H1 (cell line): ENCODE results near the gene IFT81. TPM values are rescaled to one million over a fixed set of nuclear protein-coding genes. Genes with fewer than 3 reads are reported as not detected.

Experiments
- ATF2 ChIP-seq: IDR thresholded peaks from 2 replicates; pipeline ENCODE4 v1.6.1; 2012; ENCODE audit warnings: low read length, inconsistent platforms
- CTCF ChIP-seq, 3 experiments: IDR thresholded peaks; 1 replicate in 2 of 3; 2 replicates in 1 of 3; pipeline versions ENCODE4 v1.5.1 to v1.6.1; 2011; ENCODE audit warnings: low read length in 3 of 3, mild to moderate bottlenecking in 3 of 3, inconsistent platforms in 2 of 3, low read depth in 1 of 3, moderate library complexity in 1 of 3; ENCODE audit not compliant: insufficient read depth in 1 of 3; ENCODE audit errors: control extremely low read depth in 1 of 3
- KDM1A ChIP-seq: fragments of 200-600, 300-600 bp; sonication (generic); IDR thresholded peaks from 2 replicates; pipeline ENCODE4 v1.7.1; 2016; ENCODE audit warnings: mild to moderate bottlenecking, low read length, borderline replicate concordance
- SAP30 ChIP-seq: fragments of 300-600 bp; sonication (generic); IDR thresholded peaks from 2 replicates; pipeline ENCODE4 v1.7.1; 2012; ENCODE audit warnings: low read length, moderate library complexity, mild to moderate bottlenecking, inconsistent platforms; ENCODE audit not compliant: insufficient read depth, insufficient replicate concordance
- ZNF274 ChIP-seq: IDR thresholded peaks from 2 replicates; pipeline ENCODE4 v1.7.0; 2012; ENCODE audit warnings: low read length, borderline replicate concordance; ENCODE audit errors: extremely low read depth
- polyA plus RNA-seq, 7 experiments: library from polyadenylated mRNA; depleted of rRNA in 3 of 7; stranded (reverse) in 5 of 7; unstranded in 2 of 7; fragments of >200 nt in 5 of 7; fragments of 200-250 nt in 2 of 7; gene quantifications; 1 replicate in 5 of 7; 2 replicates in 1 of 7; 4 replicates in 1 of 7; pipeline versions ENCODE4 v1.2.1 to v1.2.3, GENCODE V29; 2011 to 2013; ENCODE audit warnings: missing spikeins in 2 of 7, mixed read lengths in 2 of 7
- total RNA-seq: library from RNA; stranded (reverse); fragmentation: NEBNext Ultra II Directional; extraction: Animal tissue kit (Norgen Biotek cat#: 25700); gene quantifications from 2 replicates; pipeline ENCODE4 v1.2.1, GENCODE V29; 2021

IFT81 gene
- total and polyA plus RNA-seq, 2 of the 8 experiments (the other 6 are each of a cell fraction or from before 2014, with no cell fraction given): 4.1 to 14.5 TPM

- TF ChIP-seq ZNF274: no peak
- no peak for TF ChIP-seq ATF2
- TF ChIP-seq SAP30: no peak
- no peak for TF ChIP-seq CTCF (IDR thresholded peaks at IDR 0.05; ENCODE audit: control extremely low read depth in 1 of 3, insufficient read depth in 1 of 3, low read depth in 1 of 3, low read length in 3 of 3)
- TF ChIP-seq KDM1A: no peak
These were observed 123.9 kb downstream of the IFT81 start (continued) for GRCh38 chr12:110248096-110248447.
